HFFc6 (cell line): Measurements from ENCODE around the gene ARHGAP26. TPM values are rescaled to one million over a fixed set of nuclear protein-coding genes. Genes with fewer than 3 reads are reported as not detected.

Source experiments
- DNase-seq: peaks from one replicate; pipeline ENCODE4 v3.0.0-alpha.2; 2018
- H3K27ac Mint-ChIP-seq: 2 replicates; pipeline ENCODE4 v1.8.0; 2020; ENCODE audit warnings: mild to moderate bottlenecking, mixed read lengths
- H3K27me3 Mint-ChIP-seq: 2 replicates; pipeline ENCODE4 v1.8.0; 2021; ENCODE audit warnings: mild to moderate bottlenecking, moderate library complexity, mixed read lengths; ENCODE audit not compliant: insufficient read depth
- H3K36me3 Mint-ChIP-seq: 2 replicates; pipeline ENCODE4 v1.8.0; 2021; ENCODE audit warnings: low read depth, mixed read lengths
- H3K4me1 Mint-ChIP-seq: 2 replicates; pipeline ENCODE4 v1.8.0; 2020; ENCODE audit warnings: low read depth, mixed read lengths
- H3K4me3 Mint-ChIP-seq: 2 replicates; pipeline ENCODE4 v1.8.0; 2020; ENCODE audit warnings: mild to moderate bottlenecking, moderate library complexity, mixed read lengths
- H3K9me3 Mint-ChIP-seq: 2 replicates; pipeline ENCODE4 v1.8.0; 2020; ENCODE audit warnings: mild to moderate bottlenecking, mixed read lengths
- CTCF ChIP-seq: fragments of 200-600 bp; sonication (generic); IDR thresholded peaks from 2 replicates; pipeline ENCODE4 v1.5.0; 2021; ENCODE audit warnings: antibody characterized with exemption, mild to moderate bottlenecking
- total RNA-seq, 6 experiments: library from RNA; stranded (reverse); fragmentation: NEBNext Ultra II Directional; extraction: Animal tissue kit (Norgen Biotek cat#: 25700); gene quantifications; 2 replicates in 1 of 6; 3 replicates in 5 of 6; pipeline ENCODE4 v1.2.3, GENCODE V29; 2021

The ARHGAP26 gene
- total RNA-seq, 6 experiments from 2014 or later, result 2.3 to 3.6 (median 3.1) TPM

- Mint-ChIP-seq H3K4me3 (no peak overlapping the region), H3K4me1 (peaks cover 46% of the 10 kb centered on the region), H3K36me3 (no peaks in the 10 kb centered on the region), H3K27me3 (no peaks in the 10 kb centered on the region), H3K27ac (no peak overlapping the region), H3K9me3 (no peaks in the 10 kb centered on the region)
- TF ChIP-seq CTCF, result no peak
- no peak for DNase-seq
Observed at GRCh38 chr5:143230676-143230996, 460.5 kb downstream of the ARHGAP26 start.

GRCh38 chr5:143231416-143231815, 461.2 kb downstream of the ARHGAP26 start:
- Mint-ChIP-seq H3K27ac (no peak overlapping the region), H3K9me3 (no peaks in the 10 kb centered on the region), H3K4me1 (peaks cover 53% of the 10 kb centered on the region), H3K4me3 (no peak overlapping the region), H3K27me3 (no peaks in the 10 kb centered on the region; the same call in 1 of the 2 replicates), H3K36me3 (no peaks in the 10 kb centered on the region)
- DNase-seq, result no peak
- no peak for TF ChIP-seq CTCF

GRCh38 chr5:143231973-143232812, 462.0 kb downstream of the ARHGAP26 start:
- Mint-ChIP-seq H3K4me3 (no peak overlapping the region), H3K36me3 (no peaks in the 10 kb centered on the region), H3K4me1 (peaks cover 60% of the 10 kb centered on the region), H3K27ac (no peak overlapping the region), H3K9me3 (no peaks in the 10 kb centered on the region), H3K27me3 (no peaks in the 10 kb centered on the region; the same call in 1 of the 2 replicates)
- DNase-seq, result no peak
- no peak for TF ChIP-seq CTCF

- DNase-seq, result peak; percentile 26
Observed at GRCh38 chr5:143233031-143233430, 462.9 kb downstream of the ARHGAP26 start.

GRCh38 chr5:143234162-143234842, 464.1 kb downstream of the ARHGAP26 start:
- peaks cover 7% of the 10 kb centered on the region; the same call in 1 of the 2 replicates for H3K36me3 Mint-ChIP-seq
- TF ChIP-seq CTCF, result no peak
- H3K4me1 Mint-ChIP-seq, result peaks cover 69% of the 10 kb centered on the region
- peaks cover 3% of the 10 kb centered on the region for H3K27me3 Mint-ChIP-seq
- H3K27ac Mint-ChIP-seq, result peak overlapping the region; percentile 70; the same call in 1 of the 2 replicates
- no peak for DNase-seq
- no peak overlapping the region for H3K4me3 Mint-ChIP-seq
- H3K9me3 Mint-ChIP-seq, result no peaks in the 10 kb centered on the region

More at GRCh38 chr5:143233031-143233430, 462.9 kb downstream of the ARHGAP26 start:
- no peaks in the 10 kb centered on the region for H3K9me3 Mint-ChIP-seq
- TF ChIP-seq CTCF, result no peak
- H3K36me3 Mint-ChIP-seq, result peaks cover 6% of the 10 kb centered on the region; the same call in 1 of the 2 replicates
- no peaks in the 10 kb centered on the region; the same call in 1 of the 2 replicates for H3K27me3 Mint-ChIP-seq
- no peak overlapping the region for H3K4me3 Mint-ChIP-seq
- peaks cover 67% of the 10 kb centered on the region for H3K4me1 Mint-ChIP-seq
- peak overlapping the region; percentile 58; the same call in 1 of the 2 replicates for H3K27ac Mint-ChIP-seq
